Measurements from ENCODE around the gene CRTAC1. TPM values are rescaled to one million over a fixed set of nuclear protein-coding genes. Genes with fewer than 3 reads are reported as not detected.

Gene CRTAC1
- polyA plus RNA-seq, 4 donors, result 19.1 to 50.5 (median 34.2) TPM

DNA sequence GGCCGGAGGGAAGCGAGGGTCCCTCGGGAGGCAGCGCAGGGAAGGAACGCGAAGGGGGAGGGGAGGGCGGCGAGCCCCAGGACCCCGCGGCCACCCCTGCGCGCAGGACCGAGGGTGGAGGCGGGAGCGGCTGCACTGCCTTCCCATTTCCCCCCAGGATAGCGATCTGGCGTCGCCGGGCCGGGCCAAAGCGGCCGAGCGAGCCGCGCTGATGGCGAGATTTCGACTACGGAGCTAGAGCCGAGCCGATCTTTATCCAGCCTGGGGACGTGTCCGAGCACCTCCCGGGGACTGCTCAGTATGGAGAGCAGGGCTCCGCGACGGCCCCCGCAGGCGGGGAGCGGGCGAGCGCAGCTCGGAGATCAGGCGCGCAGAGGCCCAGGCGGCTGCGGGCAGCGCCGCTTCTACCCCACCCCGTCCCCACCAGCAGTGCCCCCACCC, 590 bp upstream of the CRTAC1 start:
- peak in 1 of 4 donors; percentile 11 for DNase-seq (ENCODE audit: low read depth in 4 of 4, low spot score in 3 of 4)

DNA sequence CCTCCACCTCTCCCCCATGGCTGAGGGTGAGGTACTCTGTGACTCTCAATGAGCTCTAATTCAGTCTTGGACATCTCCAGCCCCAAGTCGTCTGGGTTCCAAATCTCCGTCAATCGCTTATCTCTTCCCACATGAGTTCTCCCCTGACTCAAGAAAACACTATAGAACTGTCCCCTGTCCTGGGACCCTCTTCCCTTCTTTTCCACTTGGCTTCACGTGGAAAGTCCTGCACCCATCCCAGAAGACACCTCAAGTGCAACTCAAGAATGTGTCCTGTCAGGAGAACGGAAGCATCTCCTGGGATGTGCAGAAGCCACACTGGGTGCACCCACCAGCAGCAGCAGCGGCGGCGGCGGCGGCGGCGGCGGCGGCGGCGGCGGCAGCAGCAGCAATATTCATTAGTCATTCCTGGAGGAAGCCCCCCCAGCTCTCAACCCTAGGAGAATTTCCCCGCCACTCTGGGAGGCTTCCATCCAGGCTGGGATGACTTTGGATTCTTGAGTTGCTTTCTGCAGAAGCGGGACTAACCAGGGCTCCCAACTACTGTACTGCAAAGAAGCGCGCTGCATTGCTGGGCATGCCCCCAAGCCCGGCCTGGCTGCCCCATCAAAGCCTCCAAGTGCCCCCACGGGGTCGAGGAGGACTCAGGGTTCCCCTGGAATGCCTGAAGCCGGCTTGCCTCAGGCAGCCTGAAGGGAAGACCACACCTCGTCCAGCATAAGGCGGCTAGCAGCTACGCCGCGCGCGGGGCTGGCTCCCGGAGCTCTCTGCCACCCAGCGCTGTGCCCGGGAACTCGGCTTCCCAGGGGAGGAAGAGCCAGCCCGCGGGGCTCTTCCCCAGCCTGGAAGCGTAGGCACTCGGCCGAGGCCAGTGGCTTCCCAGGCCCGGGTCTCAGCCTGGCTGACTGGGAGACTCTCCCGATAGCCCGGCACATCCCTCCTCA, 1.0 kb downstream of the CRTAC1 start:
- DNase-seq (ENCODE audit: low read depth in 4 of 4, low spot score in 3 of 4), result no peak

DNA sequence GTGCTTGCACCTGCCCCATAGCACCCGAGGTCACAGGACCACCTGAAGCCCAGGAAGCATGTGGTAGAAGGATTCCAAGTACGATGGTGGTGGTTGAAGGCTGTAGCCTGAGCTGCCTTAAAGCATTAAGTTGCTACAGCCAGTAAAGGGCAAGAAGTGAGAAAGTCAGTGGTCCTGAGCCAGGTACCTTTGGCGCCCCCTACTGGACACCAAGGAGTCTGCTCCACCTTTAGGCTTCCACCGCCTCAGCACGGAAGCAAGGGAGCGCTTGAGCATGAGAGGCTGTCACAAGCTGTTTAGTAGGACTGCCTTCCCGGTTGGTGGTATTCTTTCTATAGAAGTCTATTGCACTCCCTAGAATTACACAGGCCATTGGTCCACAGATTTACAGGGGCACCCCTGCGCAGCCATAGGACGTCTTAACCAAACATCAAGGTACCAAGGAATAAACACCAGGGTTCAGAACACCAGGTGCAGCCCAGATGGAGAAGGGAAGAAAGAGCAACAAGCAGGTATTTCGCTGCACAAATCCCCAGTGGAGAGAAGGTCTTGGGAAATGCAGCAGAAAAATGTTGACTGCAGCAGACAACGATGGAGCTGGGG, 2.2 kb downstream of the CRTAC1 start:
- peak in 2 of 4 donors; percentile 49 to 52 for DNase-seq (ENCODE audit: low read depth in 4 of 4, low spot score in 3 of 4)

DNA sequence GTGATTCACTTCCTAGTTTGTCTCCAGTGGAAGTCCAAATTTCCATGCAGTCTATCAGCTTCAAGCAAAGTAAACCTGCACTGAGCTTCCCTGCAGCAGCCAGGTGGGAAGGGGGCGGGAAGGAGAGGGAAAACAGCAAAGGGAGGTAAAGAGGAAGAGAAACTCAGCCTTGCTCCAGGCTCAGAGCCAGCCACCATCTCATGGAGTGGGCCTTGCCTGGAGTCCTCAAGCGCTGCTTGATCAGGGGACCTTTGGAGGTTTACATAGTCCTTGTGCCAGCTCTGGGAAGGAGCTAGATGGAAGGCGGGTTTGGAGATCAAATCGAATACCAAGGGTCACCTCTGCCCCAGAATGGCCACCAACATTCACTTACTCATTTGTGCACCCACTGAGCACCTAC, 7.4 kb downstream of the CRTAC1 start:
- no peak for DNase-seq (ENCODE audit: low read depth in 4 of 4, low spot score in 3 of 4)

GRCh38 chr10:98020784-98021183, 9.6 kb downstream of the CRTAC1 start:
- no peak for DNase-seq (ENCODE audit: low read depth in 4 of 4, low spot score in 3 of 4)

- no peak for DNase-seq (ENCODE audit: low read depth in 4 of 4, low spot score in 3 of 4)
Observed at GRCh38 chr10:98020254-98020653, 10.2 kb downstream of the CRTAC1 start.

- DNase-seq (ENCODE audit: low read depth in 4 of 4, low spot score in 3 of 4), result no peak
Observed at GRCh38 chr10:98019784-98020183, 10.6 kb downstream of the CRTAC1 start.

DNA sequence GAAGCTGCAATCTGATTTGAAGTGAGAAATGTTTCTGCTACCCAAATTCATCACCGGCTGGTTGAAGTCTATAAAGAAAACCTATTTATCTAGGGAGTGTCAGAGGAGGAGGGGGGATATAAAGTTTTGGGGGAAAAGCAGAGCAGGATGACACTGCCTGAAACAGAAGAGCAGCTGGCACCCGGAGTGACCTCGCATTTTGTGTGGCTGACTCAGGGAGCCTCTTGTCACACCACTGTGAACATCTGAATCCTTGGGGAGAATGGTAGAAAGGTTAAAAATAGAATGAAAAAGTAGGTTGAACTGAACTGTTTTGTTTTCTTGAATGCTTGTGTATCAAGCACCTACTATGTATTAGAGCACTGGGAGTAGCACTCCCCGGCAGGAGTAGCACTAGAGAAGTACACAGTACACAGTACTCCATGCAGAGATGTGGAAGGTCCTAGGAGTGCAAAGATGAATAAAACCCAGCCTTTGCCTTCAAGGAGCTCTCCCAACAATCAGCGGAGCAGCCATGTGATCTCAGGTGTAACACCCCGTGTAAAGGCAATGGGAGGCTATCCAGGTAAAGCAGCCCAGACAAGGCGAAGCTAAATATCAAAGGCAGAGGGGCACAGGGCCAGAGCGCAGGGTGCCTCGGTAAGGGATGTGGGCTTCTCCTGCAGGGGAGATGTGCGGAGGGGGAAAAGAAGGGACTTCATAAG, 13.5 kb downstream of the CRTAC1 start:
- DNase-seq (ENCODE audit: low read depth in 4 of 4, low spot score in 3 of 4), result no peak

GRCh38 chr10:98013776-98014175, 16.6 kb downstream of the CRTAC1 start:
- no peak for DNase-seq (ENCODE audit: low read depth in 4 of 4, low spot score in 3 of 4)

DNA sequence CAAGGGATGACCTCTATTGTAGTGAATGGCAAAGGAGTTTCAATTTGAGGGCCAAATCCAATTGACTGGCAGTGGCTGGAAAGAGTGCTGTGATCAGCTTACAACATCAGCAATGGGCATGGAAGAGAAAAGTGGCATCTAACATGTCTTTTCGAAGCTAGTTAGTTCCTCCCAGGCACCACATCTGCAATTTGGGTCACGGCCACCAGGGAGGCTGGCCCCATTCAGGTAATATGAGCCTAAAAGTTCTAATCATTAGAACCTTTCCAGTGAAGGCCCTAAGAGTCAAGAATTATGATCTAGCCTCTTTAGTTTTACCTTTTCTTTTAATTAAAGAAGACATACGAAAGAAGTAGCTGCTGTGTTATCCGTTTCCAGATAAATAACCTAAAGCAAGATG, 17.3 kb downstream of the CRTAC1 start:
- DNase-seq (ENCODE audit: low read depth in 4 of 4, low spot score in 3 of 4), result no peak

- no peak for DNase-seq (ENCODE audit: low read depth in 4 of 4, low spot score in 3 of 4)
Observed at GRCh38 chr10:98012644-98013043, 17.8 kb downstream of the CRTAC1 start.

- DNase-seq (ENCODE audit: low read depth in 4 of 4, low spot score in 3 of 4), result no peak
Observed at GRCh38 chr10:98010939-98011685, 19.3 kb downstream of the CRTAC1 start.

GRCh38 chr10:98006266-98006665, 24.2 kb downstream of the CRTAC1 start:
- no peak for DNase-seq (ENCODE audit: low read depth in 4 of 4, low spot score in 3 of 4)

DNA sequence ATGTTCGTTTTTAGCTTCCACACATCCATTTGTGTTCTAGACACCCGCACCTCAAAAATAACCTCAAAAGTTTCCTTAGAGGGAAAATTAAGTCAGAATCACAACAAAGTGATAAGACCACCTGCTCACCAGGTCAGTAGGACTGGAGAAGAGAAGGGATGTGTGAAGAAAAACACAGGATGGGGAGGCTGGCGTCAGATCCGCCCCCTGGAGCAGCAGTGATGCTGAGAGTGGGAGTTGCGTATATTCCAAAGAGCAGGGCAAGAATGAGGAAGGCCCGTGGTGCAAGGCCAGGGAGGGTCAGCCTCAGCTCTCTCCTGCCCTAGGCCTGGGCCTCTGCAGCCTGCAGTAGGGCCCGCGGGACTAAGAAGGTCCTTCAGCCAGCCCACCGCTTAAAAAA, 28.7 kb downstream of the CRTAC1 start:
- DNase-seq (ENCODE audit: low read depth in 4 of 4, low spot score in 3 of 4), result no peak

GRCh38 chr10:98000346-98000745, 30.1 kb downstream of the CRTAC1 start:
- DNase-seq (ENCODE audit: low read depth in 4 of 4, low spot score in 3 of 4), result no peak

GRCh38 chr10:97999923-98000248, 30.5 kb downstream of the CRTAC1 start:
- DNase-seq (ENCODE audit: low read depth in 4 of 4, low spot score in 3 of 4), result no peak

GRCh38 chr10:97999066-97999922, 31.1 kb downstream of the CRTAC1 start:
- no peak for DNase-seq (ENCODE audit: low read depth in 4 of 4, low spot score in 3 of 4)

DNA sequence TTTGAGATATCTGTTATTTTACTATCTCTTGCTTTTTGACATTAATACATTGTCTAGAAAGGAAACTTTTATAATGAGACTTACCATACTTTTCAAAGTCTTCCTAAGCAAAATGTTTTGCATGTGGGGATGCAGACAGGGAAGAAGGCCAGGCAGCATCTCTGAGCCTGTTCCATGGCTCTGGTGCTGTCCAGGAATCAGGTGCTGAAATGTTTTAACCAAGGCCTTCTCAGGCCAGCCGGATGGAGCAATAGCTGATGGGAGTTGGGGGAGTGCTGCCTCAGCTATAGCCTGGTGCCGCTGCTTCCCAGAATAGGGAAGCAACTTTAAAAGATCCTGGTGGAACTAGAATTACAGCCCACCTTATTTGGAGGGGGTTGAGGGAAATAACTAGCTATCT, 38.5 kb downstream of the CRTAC1 start:
- peak; percentile 31 to 52 (median 38) for DNase-seq (ENCODE audit: low read depth in 4 of 4, low spot score in 3 of 4)

DNA sequence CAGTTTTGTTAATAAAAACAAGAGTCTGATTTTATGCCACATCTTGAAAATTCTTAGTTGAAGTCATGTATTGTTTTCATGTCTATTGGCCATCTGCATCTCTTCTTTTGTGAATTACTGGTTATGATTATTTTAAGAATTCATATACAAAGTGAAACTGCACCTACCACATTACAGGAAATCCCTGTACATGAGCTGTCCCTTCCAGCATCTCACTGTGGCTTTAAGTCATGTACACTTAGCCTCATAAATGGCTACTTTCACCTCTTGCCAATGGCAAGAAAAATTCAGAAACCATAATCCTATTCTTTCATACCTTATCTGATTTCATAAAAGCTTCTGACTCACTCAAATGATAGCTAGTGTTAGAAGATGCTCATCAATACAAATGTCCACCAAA, 48.6 kb downstream of the CRTAC1 start:
- DNase-seq (ENCODE audit: low read depth in 4 of 4, low spot score in 3 of 4), result no peak

- DNase-seq (ENCODE audit: low read depth in 4 of 4, low spot score in 3 of 4), result no peak
Observed at GRCh38 chr10:97977673-97978072, 52.7 kb downstream of the CRTAC1 start.
